IPS-NIHi7 (cell line): ENCODE results near the gene PLXNB2.
"Not testable (repeated sequence)": the region's sequence is repeated elsewhere in the genome, so short reads cannot be mapped to it uniquely, and the experiment has no call there.

ENCODE experiments used
- DNase-seq: peaks from one replicate; pipeline ENCODE4 v3.0.0; 2012; ENCODE audit warnings: mixed read lengths; ENCODE audit errors: extremely low spot score

The PLXNB2 gene

DNA sequence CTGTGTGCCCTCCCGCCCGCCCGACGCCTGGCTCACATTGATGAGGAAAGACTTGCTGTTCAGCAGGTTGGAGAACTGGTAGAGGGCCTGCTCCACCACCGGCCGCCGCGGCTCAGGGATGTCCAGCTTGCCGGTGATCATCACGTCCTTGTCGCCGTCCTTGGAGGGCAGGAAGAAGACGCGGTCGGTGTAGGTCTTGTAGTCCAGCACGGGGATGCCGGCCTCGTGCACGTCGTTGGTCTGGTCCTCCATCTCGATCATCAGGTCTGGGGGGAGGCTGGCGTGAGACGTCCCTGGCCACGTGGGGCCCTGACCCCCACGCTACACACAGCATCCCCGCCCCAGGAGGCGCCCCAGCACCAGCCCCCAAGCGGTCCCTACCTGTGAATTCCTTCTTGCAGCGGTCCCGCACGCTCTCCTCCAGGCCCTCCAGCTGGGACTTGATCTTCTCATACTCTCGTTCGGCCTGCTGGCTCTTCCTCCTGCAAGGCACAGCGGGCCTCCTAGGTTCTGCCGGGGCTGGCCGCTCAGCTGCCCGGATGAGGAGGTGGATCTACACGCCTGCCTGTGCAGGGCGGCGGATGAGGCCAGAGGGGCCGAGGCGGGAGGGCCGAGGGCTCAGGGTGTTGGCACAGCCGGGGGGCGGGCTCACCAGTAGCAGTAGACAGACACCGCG, 26.6 kb downstream of the PLXNB2 start:
- no peak for DNase-seq

DNA sequence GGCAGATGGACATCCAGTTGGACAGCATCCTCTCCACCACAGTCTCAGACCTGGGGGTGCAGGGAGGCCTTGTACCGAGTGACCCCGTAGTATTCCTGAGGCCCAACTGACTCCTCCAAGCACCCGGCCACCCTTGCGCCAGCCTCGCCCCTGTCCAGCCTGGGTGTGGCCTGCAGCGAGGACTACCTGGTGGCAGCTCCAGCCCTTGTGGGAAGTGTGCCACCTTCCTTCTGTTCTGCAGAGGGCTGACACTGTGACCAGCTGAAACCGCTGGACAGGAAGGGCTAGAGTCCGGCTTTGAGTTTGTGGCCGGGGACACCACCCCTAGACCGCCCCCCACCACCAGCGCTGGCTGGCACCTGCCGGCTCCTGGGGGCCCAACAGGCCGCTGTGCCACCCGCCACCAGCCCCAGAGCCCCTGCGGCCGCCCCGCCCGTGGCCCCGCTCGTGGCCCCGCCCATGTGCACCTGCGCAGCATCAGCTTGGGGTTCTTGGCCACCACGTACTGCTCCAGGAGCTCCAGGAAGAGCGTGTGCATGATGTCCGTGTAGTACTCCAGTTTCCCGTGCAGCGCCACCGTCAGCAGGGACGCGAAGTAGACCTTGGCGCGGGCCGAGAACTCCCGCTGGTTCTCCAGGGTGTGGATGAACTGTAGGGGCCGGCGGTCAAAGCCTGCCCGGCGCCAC, 27.3 kb downstream of the PLXNB2 start:
- no peak for DNase-seq

DNA sequence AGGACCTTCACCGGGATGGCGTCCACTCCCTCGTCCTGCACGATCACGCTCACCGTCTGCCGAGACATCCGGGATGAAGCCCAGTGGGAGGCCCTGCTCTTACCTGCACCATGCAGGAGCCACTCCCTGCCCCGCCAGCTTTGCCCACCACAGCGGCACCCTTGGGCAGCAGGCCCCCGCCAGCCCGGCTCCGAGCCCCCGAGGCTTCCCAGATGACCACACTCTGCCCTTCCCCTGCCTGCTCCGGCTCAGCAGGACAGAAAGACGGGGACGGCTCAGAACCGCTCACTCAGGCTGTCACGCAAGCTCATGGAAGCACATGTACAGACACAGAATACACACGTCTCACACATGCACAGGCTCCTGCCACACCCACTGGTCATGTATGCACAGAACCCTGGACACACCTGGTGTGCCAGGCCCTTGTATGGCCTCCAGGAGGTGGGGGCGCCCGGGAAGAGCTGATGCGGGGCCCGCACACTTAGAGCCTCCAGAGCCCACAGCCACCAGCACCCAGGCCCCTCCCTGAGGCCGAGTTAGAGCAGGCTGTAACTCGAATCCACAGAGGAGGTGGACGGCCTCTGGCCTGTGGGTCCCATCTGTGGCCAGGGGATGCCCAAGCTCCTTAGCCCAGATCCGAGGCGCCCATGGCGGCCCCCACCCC, 28.4 kb downstream of the PLXNB2 start:
- DNase-seq, result no peak

DNA sequence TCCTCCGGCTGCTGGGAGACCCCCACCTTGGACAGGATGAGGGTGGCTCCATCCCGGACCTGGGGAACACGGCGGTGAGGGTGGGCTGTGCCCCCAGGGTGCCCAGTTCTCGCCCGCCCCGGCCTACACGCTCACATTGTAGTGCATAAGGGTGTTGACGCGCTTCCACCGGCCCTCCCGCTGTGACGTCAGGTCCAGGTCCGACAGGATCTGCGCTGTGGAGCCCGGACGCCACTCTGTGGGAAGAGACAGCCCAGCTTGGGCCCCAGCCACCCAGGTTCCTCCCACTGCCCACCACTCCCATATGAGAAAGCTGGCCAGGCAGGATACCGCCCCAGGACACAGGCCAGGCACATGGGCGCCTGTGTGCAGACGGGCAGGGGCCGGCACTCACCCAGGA, 29.0 kb downstream of the PLXNB2 start:
- DNase-seq, result no peak

DNA sequence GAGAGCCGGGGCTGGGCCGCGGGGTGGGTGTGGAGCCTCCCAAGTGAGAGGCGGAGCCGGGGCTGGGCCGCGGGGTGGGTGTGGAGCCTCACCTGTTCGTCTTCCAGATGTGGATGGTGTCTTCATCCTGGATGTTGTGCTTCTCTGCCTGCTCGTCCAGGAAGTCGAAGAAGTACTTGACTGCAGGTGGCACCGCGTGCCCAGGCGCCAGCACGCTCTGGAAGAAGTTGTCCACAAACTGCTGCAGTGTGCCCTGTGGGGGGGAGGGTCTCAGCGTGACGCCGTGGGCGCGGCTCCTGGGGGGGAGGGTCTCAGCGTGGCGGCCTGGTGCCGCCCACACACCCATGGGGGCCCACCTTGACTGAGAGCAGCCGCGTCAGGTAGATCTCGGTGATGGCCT, 29.7 kb downstream of the PLXNB2 start:
- no peak for DNase-seq

DNA sequence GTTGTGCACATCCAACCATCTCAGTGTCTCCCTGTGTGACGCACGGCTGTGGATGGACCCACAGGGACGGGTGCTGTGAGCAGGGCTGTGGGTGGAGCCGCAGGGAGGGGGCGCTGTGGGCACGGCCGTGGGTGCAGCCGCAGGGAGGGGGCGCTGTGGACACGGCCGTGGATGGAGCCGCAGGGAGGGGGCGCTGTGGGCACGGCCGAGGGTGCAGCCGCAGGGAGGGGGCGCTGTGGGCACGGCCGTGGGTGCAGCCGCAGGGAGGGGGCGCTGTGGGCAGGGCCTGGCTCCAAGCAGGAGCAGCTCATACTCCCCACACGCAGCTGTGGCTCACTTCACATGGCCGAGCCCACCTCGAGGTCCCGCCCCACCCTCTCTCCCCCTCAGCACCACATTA, 31.3 kb downstream of the PLXNB2 start:
- no peak for DNase-seq

DNA sequence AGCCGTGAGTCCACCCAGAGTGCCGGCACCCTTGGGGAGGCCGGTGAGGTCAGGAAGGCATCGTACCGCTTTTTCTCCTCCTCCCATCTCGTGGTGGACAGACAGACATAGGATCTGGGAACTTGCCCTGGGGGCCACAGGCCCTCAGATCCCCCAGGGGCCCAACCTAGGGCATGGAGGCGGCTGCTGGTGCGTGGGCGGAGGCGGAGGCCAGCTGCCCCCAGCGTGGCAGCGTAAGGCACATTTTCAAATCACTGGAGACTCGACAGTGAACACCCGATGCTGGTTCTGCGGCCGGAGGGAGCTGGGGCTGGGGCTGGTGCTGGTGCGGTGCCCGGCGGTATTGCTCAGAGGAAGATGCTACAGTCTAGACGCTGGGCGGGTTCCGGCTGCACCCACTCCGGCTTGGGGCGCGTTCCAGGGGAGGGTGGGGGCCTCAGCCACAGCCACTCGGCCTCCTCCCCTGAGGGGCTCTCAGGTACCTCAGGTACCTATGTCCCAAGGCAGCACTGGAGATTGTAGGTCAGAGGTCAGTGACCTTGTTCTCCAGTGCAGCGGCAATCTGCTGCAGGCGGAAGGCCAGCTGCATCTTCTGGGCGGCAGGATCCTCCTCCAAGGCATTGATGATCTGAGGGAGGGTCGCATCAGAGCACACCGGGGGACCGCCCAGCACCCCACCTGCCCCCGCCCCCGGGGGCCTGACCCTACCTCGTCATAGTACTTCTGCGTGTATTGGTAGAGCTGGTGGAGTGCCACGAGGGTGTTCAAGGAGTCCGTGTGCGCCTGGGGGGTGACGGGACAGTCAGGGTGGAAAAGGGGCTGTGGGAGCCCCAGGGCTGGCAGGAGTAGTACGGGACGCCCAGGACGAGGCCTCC, 32.0 kb downstream of the PLXNB2 start:
- DNase-seq, result no peak

DNA sequence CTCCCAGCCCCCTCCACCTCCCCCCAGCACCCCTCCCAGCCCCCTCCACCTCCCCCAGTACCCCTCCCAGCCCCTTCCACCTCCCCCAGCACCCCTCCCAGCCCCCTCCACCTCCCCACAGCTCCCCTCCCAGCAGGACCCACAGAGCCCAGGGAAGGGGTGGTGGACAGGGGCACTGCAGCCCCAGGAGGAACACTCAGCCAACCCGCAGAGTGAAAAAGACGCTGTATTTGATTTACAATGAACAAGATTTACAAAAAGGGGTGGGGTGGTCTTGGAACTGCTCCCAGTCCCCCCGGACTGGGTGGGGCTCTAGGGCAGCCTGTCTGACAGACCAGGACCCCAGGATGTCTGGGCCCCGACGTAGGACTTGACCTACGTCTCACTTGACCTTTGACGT, 32.7 kb downstream of the PLXNB2 start:
- no peak for DNase-seq

DNA sequence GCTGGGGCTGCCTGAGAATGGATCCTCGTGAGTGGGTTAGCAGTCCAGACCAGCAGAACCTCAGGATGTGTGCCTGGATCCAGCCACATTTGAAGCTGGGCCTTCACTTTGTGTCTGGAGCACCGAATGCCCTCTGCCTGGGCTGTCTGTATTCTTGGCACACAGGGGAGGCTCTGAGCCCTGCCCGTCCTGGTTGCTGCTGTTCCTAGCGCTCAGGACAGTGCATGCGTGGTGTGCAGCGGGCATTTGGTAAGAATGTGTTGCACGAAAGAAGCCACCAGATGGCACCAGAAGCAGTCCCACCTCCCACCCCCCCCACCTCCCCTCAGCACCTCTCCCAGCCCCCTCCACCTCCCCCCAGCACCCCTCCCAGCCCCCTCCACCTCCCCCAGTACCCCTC, 33.1 kb downstream of the PLXNB2 start:
- peak; percentile 60 for DNase-seq

DNA sequence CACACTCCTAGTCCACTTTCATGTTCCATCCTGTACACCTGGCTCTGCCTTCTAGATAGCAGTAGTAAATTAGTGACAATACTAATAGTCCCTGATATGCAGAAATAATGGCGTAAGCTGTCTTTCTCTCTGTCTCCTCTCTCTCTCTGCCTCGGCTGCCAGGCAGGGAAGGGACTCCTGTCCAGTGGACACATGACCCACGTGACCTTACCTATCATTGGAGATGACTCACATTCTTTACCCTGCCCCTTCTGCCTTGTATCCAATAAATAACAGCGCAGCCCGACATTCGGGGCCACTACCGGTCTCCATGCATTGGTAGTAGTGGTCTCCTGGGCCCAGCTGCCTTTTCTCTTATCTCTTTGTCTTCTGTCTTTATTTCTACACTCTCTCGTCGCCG, 33.7 kb downstream of the PLXNB2 start:
- not testable (repeated sequence) for DNase-seq

DNA sequence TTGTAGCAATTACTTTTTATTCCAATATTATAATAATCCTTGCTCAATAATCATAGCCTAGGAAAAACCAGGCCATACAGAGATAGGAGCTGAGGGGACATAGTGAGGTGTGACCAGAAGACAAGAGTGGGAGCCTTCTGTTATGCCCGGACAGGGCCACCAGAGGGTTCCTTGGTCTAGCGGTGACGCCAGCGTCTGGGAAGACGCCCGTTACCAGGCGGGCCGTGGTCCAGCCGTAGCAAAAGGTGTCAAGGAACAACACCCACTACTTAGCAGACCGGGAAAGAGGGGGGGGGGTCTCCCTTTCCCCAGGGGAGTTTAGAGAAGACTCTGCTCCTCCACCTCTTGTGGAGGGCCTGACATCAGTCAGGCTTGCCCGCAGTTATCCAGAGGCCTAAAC, 34.1 kb downstream of the PLXNB2 start:
- DNase-seq, result not testable (repeated sequence)

DNA sequence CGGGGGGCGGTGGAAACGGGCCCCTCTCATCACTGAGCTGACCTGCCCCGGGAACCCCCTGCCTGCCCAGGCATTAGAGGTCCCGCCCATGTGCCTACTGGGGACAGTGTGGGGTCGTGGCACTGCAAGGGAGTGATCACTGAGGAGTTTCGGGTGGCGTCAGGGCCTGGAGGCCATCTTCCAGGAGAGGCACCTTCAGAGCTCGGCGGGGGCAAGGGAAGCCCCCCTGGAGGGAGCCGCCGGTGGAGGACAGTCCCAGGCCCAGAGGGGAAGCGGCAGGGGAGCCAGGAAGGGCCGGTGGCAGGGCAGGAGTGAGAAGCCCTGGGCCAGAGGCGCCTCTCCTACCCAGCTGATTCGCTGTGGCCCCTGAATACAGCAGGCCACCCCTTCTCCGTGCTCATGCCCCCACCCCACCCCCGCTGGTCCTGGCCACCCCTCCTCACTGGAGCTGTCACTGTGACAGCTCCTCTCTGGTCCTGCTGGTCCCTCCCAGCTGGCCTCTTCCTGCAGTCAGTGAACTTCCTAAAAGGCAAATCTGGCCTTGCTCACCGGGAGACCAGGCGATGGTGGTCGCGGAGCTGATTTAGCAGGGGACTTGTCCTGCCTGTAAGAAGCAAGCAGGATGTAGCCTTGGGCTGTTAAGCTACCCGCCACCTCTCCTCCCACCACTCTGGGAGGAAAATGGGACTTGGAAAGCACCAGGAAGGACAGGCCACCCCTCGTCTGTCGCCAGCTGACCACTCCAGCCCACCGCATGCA, 35.2 kb downstream of the PLXNB2 start:
- no peak for DNase-seq

DNA sequence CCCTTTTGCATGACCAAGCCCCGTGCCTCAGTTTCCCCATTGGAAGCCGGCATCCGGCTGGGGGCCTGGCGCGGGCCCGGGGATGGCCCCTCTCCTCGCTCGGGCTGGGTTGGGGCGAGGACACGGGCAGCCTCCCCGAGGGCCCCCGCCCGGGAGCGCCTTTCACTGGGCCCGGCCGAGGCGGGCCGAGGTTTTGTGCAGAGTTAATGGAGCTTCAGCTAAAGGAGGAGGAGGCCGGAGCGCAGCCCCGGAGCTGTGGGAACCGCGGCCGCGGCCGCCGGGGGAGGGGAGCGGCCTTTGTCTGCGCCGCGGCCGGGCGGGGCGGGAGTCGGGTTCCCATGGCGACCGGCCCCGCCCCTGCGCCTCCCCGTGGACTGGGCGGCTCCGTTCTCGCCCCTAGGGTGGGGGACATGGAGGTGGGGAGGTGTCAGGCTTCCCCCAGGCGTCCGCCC, 35.9 kb downstream of the PLXNB2 start:
- DNase-seq, result peak; percentile 79

DNA sequence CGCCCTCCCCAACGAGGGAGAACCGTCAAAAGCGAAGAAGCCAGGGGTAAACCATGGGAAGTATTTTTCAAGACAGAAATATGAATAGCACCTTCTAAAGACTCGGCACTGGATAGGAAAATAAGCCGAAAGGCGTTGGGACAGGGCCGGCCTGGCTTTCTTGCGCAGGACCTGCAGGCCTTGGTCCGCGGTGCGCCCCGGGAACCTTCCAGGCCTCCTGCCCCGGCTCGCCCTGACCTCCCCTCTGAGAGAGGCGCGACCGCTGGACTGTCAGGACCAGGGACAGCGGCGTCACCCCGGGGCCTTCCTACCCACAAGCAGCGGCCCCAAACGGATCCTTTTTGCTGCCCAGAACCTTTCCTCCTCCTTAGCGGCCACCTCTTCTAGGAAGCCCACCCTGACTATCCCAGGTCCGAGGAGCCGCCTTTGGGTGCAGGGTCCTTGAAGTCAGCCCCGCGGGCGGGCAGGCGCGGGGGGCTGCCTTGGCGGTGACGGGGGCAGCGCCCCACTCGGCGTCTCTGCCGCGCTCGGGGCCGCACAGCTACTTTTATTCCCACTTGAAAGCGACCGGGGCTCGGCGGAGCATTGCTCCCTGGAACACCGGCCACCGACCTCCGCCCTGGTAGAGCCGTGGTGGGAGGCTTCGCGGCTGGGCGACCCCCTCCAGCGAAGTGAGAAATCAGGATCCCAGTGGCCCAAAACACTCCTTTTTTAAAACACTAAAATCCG, 36.6 kb downstream of the PLXNB2 start:
- peak; percentile 81 for DNase-seq

DNA sequence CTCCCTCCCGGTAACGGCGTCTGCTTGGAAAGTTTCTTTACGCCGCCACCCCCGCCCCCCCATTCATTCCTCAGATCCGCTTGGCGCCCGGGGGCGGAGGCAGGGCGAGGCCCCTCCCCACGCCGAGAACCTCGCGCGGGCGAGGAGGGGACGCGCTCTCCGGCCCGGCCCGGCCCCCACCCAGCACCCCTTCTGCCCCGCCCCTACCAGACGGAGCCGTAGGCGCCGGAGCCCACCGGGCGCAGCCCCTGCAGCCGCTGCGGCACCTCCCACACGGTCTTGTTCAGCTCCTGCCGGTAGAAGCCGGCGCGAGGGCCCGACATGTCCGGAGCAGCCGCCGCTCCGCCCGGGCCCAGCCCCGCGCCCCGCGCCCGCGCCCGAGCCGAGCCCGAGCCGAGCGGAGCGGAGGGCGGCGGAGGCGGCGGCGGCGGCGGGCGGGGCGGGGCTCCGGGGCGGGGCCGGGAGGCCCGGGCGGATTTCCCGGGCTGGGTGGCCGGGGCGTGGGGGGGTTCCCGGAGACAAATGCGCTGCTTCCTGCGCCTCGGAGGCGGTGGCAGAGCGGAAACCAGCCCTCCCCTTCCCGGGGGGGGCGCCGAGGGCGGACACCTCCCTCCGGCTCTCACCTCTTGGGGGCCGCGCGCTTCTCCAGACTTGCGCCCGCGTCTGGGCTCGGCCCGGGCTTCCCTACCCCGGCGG, 37.3 kb downstream of the PLXNB2 start, which contains the start of gene MAPK11:
Gene MAPK11, minus strand, starts transcription at position 411 of the 696 bp plus-strand sequence. Its CDS starts 88 bp downstream, at position 323.
- no peak for DNase-seq

DNA sequence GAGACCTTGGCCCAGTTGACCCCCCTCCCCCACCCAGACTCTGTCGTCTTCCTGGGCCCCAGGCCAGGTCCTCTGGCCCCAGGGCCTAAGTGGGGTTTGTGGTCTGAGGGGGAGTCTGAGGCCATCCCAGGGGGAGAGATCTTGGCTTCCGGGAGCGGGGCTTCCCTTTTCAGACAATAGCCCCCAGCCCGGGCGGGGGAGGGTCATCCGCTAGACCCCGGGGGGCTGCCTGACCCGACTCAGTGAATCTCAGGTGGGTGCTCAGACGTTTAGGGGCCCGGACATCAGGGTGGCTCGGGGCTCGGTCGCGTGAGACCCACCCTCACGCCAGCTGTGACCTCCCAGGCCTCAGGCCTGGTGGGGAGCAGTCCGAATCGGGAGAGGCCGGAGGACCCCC, 37.9 kb downstream of the PLXNB2 start:
- no peak for DNase-seq

DNA sequence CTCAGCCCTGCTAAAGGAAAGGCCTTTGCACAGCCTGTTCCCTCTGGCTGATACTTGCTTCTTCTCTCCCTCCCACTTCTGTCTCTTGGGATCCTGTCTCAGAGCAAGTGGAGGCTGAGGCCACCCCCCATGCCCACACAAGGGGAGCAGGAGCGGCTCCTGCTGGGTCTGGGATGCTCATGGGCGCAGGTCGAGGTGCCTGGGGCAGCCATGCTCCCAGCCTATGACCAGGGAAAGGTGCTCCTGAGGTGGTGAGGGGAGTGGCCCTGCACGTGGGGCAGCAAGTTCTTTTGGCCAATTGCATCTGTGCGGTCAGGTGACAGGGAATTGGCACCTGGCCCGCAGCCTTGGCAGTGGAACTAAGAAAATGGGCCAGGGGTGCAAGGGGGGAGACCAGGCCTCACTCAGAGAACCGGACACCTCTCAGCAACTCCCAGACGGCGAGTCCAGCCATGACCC, 38.8 kb downstream of the PLXNB2 start:
- DNase-seq, result no peak

DNA sequence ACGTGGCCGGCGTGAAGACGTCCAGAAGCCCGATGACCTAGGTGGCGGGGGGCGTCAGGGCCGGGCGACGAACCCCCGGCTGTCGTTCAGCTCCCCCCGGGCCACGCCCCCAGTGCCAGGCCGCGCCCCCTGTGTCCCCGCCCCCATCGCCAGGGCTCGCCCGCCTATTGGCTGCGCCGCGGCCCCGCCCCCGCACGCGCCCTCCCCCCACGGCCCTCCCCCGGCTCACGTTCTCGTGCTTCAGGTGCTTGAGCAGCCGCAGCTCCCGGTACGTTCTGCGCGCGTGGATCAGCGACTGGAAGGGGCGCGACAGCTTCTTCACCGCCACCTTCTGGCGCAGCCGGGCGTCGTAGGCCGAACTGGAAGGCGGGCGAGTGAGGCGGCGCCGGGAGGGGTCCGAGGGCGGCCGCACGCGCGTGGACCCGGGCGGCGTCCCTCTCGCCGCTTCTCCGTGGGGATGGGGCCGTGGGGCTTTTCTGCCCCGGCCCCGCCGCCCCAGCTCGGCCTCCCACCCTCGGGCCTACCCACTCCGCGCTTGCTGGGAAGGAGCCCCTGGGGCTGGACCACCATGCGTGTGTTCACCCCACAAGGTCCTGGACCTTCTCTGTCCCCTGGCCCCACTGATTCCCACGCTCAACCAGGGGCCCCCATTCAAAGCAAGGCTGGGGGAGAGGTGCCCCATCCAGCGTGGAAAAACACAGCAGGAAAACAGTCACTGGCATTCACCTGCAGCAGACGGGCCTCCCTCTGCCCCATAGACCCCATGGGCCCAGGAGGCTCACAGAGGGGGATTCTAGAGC, 39.7 kb downstream of the PLXNB2 start:
- DNase-seq, result peak; percentile 79

DNA sequence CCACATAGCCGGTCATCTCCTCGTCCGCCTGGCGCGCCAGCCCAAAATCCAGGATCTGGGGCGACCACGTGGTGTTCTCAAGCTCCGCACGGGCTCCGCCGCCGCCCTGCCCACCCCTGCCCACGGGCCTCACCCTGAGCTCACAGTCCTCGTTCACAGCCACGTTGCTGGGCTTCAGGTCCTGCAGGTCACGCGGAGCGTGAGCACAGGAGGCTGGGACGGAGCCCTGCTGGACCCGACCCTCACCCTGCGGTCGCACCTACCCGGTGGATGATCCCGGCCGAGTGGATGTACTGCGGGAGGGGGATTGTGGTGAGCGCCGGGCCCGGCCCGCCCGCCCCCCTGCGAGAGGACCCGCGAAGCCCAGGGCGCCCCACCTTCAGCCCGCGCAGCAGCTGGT, 40.5 kb downstream of the PLXNB2 start:
- DNase-seq, result no peak
